Measurements from ENCODE around the gene KCNJ12. TPM values are rescaled to one million over a fixed set of nuclear protein-coding genes. Genes with fewer than 3 reads are reported as not detected.
"Not testable (repeated sequence)": the region's sequence is repeated elsewhere in the genome, so short reads cannot be mapped to it uniquely, and the experiment has no call there.

Gene KCNJ12
- total RNA-seq (2012; rRNA removed): under 0.01 and 0.28 TPM in 2 replicates
- polyA plus RNA-seq (2012; rRNA removed): 0.10 and 0.13 TPM in 2 replicates
- polyA plus RNA-seq (2012; cell fraction: cytosol; rRNA removed): 0.14 and 0.32 TPM in 2 replicates
- polyA plus RNA-seq (2012; cell fraction: nucleus; rRNA removed; ENCODE audit: low replicate concordance): 0.13 and 0.17 TPM in 2 replicates
- percentile 15 among the genes with signal in this experiment for Bru-seq, nascent RNA
- BruChase-seq, experiment 1, labeled RNA remaining after a 6-hour chase: percentile 4 among the genes with signal in this experiment
- percentile 13 among the genes with signal in this experiment for BruChase-seq, experiment 2, labeled RNA remaining after a 2-hour chase
- long read RNA-seq: 0 reads

DNA sequence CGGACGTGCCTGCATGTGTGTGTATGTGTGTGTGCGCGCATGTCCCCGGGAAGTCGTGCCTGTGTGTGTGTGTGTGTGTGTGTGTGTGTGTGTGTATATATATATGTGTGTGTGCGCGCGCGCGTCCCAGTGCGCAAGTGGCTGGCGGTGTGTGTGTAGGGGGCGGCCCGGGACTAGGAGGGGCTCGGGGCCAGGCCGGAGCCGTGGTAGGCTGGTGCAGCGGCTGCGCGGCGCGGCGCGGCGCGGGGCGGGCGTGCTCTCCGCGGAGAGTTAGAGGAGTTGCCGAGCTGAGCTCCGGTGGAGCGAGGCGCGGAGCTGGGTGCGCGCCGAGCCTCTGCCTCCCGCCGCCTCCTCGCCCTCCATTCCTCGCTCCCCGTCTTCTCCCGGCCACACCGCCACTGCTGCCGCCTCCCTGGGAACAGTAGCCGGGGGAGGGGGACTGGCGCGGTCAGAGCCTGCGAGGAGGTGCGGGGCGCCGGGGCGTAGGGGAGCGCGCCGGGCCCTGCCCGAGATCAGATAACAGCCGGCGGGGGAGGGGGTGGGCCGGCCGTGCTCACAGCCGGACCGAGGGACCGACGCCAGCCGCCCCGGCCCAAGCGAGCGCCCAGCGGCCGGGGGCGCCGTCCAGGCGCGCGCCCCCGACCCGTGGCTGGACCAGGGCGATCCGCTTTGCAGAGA, at the start of gene KCNJ12:
Gene KCNJ12, plus strand, starts transcription at position 277 of the 678 bp plus-strand sequence. CDS start 38,986 bp downstream, outside the sequence.
- H3K9ac ChIP-seq (ENCODE audit: low read depth, low read length): no peak within 1 kb of the TSS
- H3K4me1 ChIP-seq (ENCODE audit: control insufficient read depth, insufficient read depth, low read length): peaks cover 4% of the 10 kb centered on the region; the same call in 1 of the 2 replicates
- H3K27me3 ChIP-seq (ENCODE audit: control insufficient read depth, insufficient read depth, low read length): peaks cover 65% of the 10 kb centered on the region
- in situ Hi-C loops (cut with MboI; ENCODE audit: low sequenced_read_pairs): no loop called here
- H2BK5ac ChIP-seq (ENCODE audit: low read depth, low read length, poor library complexity, severe bottlenecking): no peak within 1 kb of the TSS
- TF ChIP-seq, protein P1, sequence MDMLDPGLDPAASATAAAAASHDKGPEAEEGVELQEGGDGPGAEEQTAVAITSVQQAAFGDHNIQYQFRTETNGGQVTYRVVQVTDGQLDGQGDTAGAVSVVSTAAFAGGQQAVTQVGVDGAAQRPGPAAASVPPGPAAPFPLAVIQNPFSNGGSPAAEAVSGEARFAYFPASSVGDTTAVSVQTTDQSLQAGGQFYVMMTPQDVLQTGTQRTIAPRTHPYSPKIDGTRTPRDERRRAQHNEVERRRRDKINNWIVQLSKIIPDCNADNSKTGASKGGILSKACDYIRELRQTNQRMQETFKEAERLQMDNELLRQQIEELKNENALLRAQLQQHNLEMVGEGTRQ (IDR thresholded peaks at IDR 0.05; ENCODE audit: low read depth, low read length): no peak
- TF ChIP-seq SMC3 (IDR thresholded peaks at IDR 0.05; ENCODE audit: low read depth, low read length) (no peak), FOS (IDR thresholded peaks at IDR 0.05; ENCODE audit: low read depth, low read length) (no peak), NFE2L2 (IDR thresholded peaks at IDR 0.05; ENCODE audit: low read depth, low read length) (no peak)
- no peak within 1 kb of the TSS for H4K5ac ChIP-seq (ENCODE audit: low read depth, low read length)
- ATAC-seq (ENCODE audit: low read depth) (peak; percentile 56), DNase-seq (no peak)
- no peak within 1 kb of the TSS for H2AK9ac ChIP-seq (replicated peaks; ENCODE audit: low read depth, low read length, poor library complexity)
- no peak within 1 kb of the TSS for H4K8ac ChIP-seq (ENCODE audit: low read depth in 2 of 2, low read length in 2 of 2)
- H3K27ac ChIP-seq (ENCODE audit: insufficient read depth, low read length): no peak within 1 kb of the TSS
- H2BK120ac ChIP-seq (ENCODE audit: low read depth, low read length): no peak within 1 kb of the TSS
- WGBS, 2 experiments (ENCODE audit: extremely low coverage in 2 of 2, insufficient read length in 1 of 2): 3% methylated on average over 36 of the region's 82 CpGs; no CpG with 5 or more reads in 1 of the 2 experiments
- H4K91ac ChIP-seq (ENCODE audit: insufficient read depth, low read depth, low read length): no peak within 1 kb of the TSS
- H3K4me2 ChIP-seq (ENCODE audit: low read depth, low read length): peak within 1 kb of the TSS; percentile 66; the same call in 1 of the 2 replicates
- no peaks in the 10 kb centered on the region for H4K20me1 ChIP-seq (ENCODE audit: insufficient read depth, low read length)
- no peak within 1 kb of the TSS for H3K14ac ChIP-seq (replicated peaks; ENCODE audit: low read depth, low read length)
- no peak within 1 kb of the TSS for H2BK20ac ChIP-seq (ENCODE audit: low read depth, low read length)
- ChIA-PET POLR2A (ENCODE audit: unreplicated experiment) (no interaction called here), CTCF (no interaction called here)
- H3K4me3 ChIP-seq (ENCODE audit: insufficient read depth, low read depth, low read length): peak within 1 kb of the TSS; percentile 34
- H3K36me3 ChIP-seq (ENCODE audit: control insufficient read depth, insufficient read depth, low read length): no peaks in the 10 kb centered on the region
- no peaks in the 10 kb centered on the region for H3K9me1 ChIP-seq (ENCODE audit: insufficient read depth, low read length)
- no TSS peak for BruUV-seq (replicated peaks)
- no peak within 1 kb of the TSS for H3K4ac ChIP-seq (ENCODE audit: low read depth, low read length)
- H2AFZ ChIP-seq (replicated peaks; ENCODE audit: low read length, poor library complexity): peak within 1 kb of the TSS; percentile 84
- H3K18ac ChIP-seq (ENCODE audit: low read depth, low read length): no peak within 1 kb of the TSS
- intact Hi-C loops (cut with micrococcal nuclease): no loop called here
- no peak within 1 kb of the TSS for H3K23ac ChIP-seq (ENCODE audit: low read depth, low read length)
- H3K79me1 ChIP-seq (ENCODE audit: low read depth in 1 of 2, low read length in 2 of 2): no peaks in the 10 kb centered on the region
- H3K56ac ChIP-seq (ENCODE audit: extremely low read depth, insufficient read depth, low read length): no peak within 1 kb of the TSS
- H2AK5ac ChIP-seq (ENCODE audit: low read depth, low read length): no peak within 1 kb of the TSS
- H3K9me3 ChIP-seq (ENCODE audit: control insufficient read depth, insufficient read depth, low read length): no peaks in the 10 kb centered on the region
- dilution Hi-C loops (cut with HindIII; ENCODE audit: low sequenced_read_pairs, unreplicated experiment): no loop called here
- H2BK15ac ChIP-seq (ENCODE audit: low read depth, low read length): no peak within 1 kb of the TSS

DNA sequence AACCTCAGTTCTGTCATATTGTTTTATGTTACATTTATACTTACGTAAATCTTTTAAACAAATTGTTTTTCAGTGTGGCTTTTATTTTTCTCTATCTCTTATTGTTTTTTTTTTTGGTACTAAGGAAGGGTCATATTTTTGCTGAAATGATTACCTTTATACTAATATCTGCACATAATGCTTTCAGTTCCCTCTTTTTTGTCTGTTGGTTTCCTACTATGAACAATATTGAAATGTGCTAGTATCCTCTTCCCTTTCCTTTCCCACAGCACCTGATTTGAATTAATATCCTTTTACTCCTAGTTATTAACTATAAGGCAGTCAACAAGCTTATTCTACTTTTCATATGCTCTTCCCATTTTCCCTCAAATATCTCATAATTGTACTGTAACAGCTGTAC, 48.2 kb upstream of the KCNJ12 start:
- H3K9me3 ChIP-seq (ENCODE audit: control insufficient read depth, insufficient read depth, low read length); H2BK120ac ChIP-seq (ENCODE audit: low read depth, low read length); in situ Hi-C loops (cut with MboI; ENCODE audit: low sequenced_read_pairs); H3K27me3 ChIP-seq (ENCODE audit: control insufficient read depth, insufficient read depth, low read length); H3K4me3 ChIP-seq (ENCODE audit: insufficient read depth, low read depth, low read length); dilution Hi-C loops (cut with HindIII; ENCODE audit: low sequenced_read_pairs, unreplicated experiment); H3K18ac ChIP-seq (ENCODE audit: low read depth, low read length); H4K20me1 ChIP-seq (ENCODE audit: insufficient read depth, low read length); H4K91ac ChIP-seq (ENCODE audit: insufficient read depth, low read depth, low read length); H3K4me1 ChIP-seq (ENCODE audit: control insufficient read depth, insufficient read depth, low read length); H2AFZ ChIP-seq (replicated peaks; ENCODE audit: low read length, poor library complexity); H3K4ac ChIP-seq (ENCODE audit: low read depth, low read length); H3K9me1 ChIP-seq (ENCODE audit: insufficient read depth, low read length); H3K23ac ChIP-seq (ENCODE audit: low read depth, low read length); H3K56ac ChIP-seq (ENCODE audit: extremely low read depth, insufficient read depth, low read length); CTCF ChIA-PET; H3K27ac ChIP-seq (ENCODE audit: insufficient read depth, low read length); H3K36me3 ChIP-seq (ENCODE audit: control insufficient read depth, insufficient read depth, low read length); H2BK20ac ChIP-seq (ENCODE audit: low read depth, low read length); H4K5ac ChIP-seq (ENCODE audit: low read depth, low read length); H2BK15ac ChIP-seq (ENCODE audit: low read depth, low read length); DNase-seq; ATAC-seq (ENCODE audit: low read depth); H3K9ac ChIP-seq (ENCODE audit: low read depth, low read length); POLR2A ChIA-PET (ENCODE audit: unreplicated experiment); H2BK5ac ChIP-seq (ENCODE audit: low read depth, low read length, poor library complexity, severe bottlenecking); intact Hi-C loops (cut with micrococcal nuclease); H3K4me2 ChIP-seq (ENCODE audit: low read depth, low read length); H4K8ac ChIP-seq (ENCODE audit: low read depth in 2 of 2, low read length in 2 of 2); H2AK9ac ChIP-seq (replicated peaks; ENCODE audit: low read depth, low read length, poor library complexity); H3K79me1 ChIP-seq (ENCODE audit: low read depth in 1 of 2, low read length in 2 of 2); H2AK5ac ChIP-seq (ENCODE audit: low read depth, low read length); BruUV-seq (replicated peaks); H3K14ac ChIP-seq (replicated peaks; ENCODE audit: low read depth, low read length): not testable (repeated sequence)
- WGBS, 2 experiments (ENCODE audit: extremely low coverage in 2 of 2, insufficient read length in 1 of 2): no CpG with 5 or more reads among the region's 1 CpG
